ENCODE data around the gene HPCAL4. TPM values are rescaled to one million over a fixed set of nuclear protein-coding genes. Genes with fewer than 3 reads are reported as not detected.

Gene HPCAL4
- total and polyA plus RNA-seq, 2 donors from 2014 or later = 3.9 to 5.2 TPM

DNA sequence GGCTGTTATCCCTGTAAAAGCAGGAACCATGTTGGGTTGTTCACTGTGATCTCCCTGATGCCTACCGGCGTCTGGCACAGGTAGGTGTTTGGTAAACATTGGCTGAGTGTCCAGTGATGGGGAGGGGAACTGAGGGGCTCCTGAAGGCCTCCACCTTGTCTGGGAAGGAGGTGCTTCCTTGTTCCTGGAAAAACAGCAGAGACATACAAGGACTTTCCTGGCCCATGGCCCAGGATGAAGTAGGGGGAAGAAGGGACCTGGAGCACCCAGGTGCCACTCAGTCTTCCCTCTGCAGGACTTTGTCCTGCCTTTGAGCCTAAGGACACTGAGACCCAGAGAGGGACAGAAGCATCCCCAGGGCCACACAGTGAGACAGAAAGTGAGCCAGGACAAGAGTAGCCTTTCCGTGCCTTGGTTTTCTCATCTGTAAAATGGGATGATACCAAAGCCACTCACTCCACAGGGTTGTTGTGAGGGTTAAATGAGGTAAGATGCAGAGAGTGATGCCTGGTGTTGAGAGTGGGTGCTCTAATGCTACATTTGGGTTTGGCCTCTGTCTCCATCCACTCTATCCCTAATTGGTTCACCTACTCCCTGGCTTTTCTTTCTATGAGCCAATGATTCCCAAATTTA, 45.7 kb downstream of the HPCAL4 start:
- H3K9ac ChIP-seq (ENCODE audit: low read length in 3 of 3) = no peak overlapping the region
- DNase-seq (no peak), FAIRE-seq (no peak)
- peaks cover 0 to 9% (median 0%) of the 10 kb centered on the region in 3 donors for H3K4me1 ChIP-seq (ENCODE audit: control insufficient read depth in 2 of 3, insufficient read depth in 2 of 3, low read depth in 1 of 3, low read length in 3 of 3)
- intact Hi-C loops (cut with DNase I) = no loop called here
- no peaks in the 10 kb centered on the region for H3K36me3 ChIP-seq (ENCODE audit: control insufficient read depth in 2 of 3, insufficient read depth in 3 of 3, low read length in 3 of 3)
- H3K27ac ChIP-seq (ENCODE audit: low read depth in 2 of 2, low read length in 2 of 2) = peak overlapping the region in 1 of 2 donors; percentile 21
- no peak overlapping the region for H3K4me3 ChIP-seq (ENCODE audit: low read length in 3 of 3)
- H3K9me3 ChIP-seq (ENCODE audit: control insufficient read depth in 2 of 3, insufficient read depth in 1 of 3, low read length in 3 of 3) = no peaks in the 10 kb centered on the region
- no peaks in the 10 kb centered on the region for H3K27me3 ChIP-seq (ENCODE audit: control insufficient read depth, insufficient read depth, low read length)
- TF ChIP-seq, protein P1, sequence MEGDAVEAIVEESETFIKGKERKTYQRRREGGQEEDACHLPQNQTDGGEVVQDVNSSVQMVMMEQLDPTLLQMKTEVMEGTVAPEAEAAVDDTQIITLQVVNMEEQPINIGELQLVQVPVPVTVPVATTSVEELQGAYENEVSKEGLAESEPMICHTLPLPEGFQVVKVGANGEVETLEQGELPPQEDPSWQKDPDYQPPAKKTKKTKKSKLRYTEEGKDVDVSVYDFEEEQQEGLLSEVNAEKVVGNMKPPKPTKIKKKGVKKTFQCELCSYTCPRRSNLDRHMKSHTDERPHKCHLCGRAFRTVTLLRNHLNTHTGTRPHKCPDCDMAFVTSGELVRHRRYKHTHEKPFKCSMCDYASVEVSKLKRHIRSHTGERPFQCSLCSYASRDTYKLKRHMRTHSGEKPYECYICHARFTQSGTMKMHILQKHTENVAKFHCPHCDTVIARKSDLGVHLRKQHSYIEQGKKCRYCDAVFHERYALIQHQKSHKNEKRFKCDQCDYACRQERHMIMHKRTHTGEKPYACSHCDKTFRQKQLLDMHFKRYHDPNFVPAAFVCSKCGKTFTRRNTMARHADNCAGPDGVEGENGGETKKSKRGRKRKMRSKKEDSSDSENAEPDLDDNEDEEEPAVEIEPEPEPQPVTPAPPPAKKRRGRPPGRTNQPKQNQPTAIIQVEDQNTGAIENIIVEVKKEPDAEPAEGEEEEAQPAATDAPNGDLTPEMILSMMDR (IDR thresholded peaks at IDR 0.05; ENCODE audit: borderline replicate concordance, extremely low read depth, insufficient read depth) = no peak

DNA sequence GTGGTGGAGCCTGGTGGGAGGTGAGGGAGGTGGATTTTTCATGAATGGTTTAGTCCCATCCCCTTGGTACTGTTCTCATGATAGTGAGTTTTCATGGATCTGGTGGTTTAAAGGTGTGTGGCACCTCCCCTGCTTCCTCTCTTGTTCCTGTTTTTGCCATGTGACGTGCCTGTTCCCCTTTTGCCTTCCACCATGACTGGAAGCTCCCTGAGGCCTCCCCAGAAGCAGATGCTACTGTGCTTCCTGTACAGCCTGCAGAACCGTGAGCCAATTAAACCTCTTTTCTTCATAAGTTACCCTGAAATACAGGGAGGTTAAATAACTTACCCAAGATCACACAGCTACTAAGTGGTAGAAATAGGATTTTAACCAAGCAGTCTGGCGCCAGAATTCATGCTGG, 47.5 kb downstream of the HPCAL4 start:
- intact Hi-C loops (cut with DNase I) = no loop called here
- H3K27me3 ChIP-seq (ENCODE audit: control insufficient read depth, insufficient read depth, low read length) = no peaks in the 10 kb centered on the region
- TF ChIP-seq, protein P1 (IDR thresholded peaks at IDR 0.05; ENCODE audit: borderline replicate concordance, extremely low read depth, insufficient read depth) = no peak
- H3K27ac ChIP-seq (ENCODE audit: low read depth in 2 of 2, low read length in 2 of 2) = no peak overlapping the region
- DNase-seq = no peak
- no peaks in the 10 kb centered on the region for H3K9me3 ChIP-seq (ENCODE audit: control insufficient read depth in 2 of 3, insufficient read depth in 1 of 3, low read length in 3 of 3)
- peaks cover 0 to 9% (median 0%) of the 10 kb centered on the region in 3 donors for H3K4me1 ChIP-seq (ENCODE audit: control insufficient read depth in 2 of 3, insufficient read depth in 2 of 3, low read depth in 1 of 3, low read length in 3 of 3)
- FAIRE-seq = no peak
- H3K4me3 ChIP-seq (ENCODE audit: low read length in 3 of 3) = no peak overlapping the region
- H3K9ac ChIP-seq (ENCODE audit: low read length in 3 of 3) = no peak overlapping the region
- H3K36me3 ChIP-seq (ENCODE audit: control insufficient read depth in 2 of 3, insufficient read depth in 3 of 3, low read length in 3 of 3) = no peaks in the 10 kb centered on the region

DNA sequence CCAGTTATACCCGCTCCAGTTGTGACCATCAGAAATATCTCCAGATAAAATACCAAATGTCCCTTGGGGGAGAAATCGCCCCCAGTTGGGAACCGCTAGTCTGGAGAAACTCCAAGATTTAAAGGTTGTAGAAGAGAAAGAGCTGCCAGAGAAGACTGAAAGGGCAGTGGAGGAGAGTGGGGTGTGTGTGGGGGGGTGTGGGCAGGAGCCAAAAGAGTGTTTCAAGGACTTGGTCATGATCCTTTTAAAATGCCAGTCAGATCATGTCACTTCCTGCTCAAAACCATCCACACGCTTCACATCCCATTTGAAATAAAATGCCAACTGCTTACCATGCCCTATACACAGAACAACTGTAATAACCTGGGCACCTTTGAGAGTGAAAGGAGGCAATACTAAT, 48.4 kb downstream of the HPCAL4 start:
- Histone ChIP-seq H3K27me3 (ENCODE audit: control insufficient read depth, insufficient read depth, low read length) (no peaks in the 10 kb centered on the region), H3K36me3 (ENCODE audit: control insufficient read depth in 2 of 3, insufficient read depth in 3 of 3, low read length in 3 of 3) (no peaks in the 10 kb centered on the region), H3K27ac (ENCODE audit: low read depth in 2 of 2, low read length in 2 of 2) (no peak overlapping the region), H3K4me1 (ENCODE audit: control insufficient read depth in 2 of 3, insufficient read depth in 2 of 3, low read depth in 1 of 3, low read length in 3 of 3) (peaks cover 0 to 9% (median 0%) of the 10 kb centered on the region in 3 donors), H3K9ac (ENCODE audit: low read length in 3 of 3) (no peak overlapping the region), H3K9me3 (ENCODE audit: control insufficient read depth in 2 of 3, insufficient read depth in 1 of 3, low read length in 3 of 3) (no peaks in the 10 kb centered on the region), H3K4me3 (ENCODE audit: low read length in 3 of 3) (no peak overlapping the region)
- DNase-seq (no peak), FAIRE-seq (no peak)
- TF ChIP-seq, protein P1 (IDR thresholded peaks at IDR 0.05; ENCODE audit: borderline replicate concordance, extremely low read depth, insufficient read depth) = no peak
- intact Hi-C loops (cut with DNase I) = no loop called here

DNA sequence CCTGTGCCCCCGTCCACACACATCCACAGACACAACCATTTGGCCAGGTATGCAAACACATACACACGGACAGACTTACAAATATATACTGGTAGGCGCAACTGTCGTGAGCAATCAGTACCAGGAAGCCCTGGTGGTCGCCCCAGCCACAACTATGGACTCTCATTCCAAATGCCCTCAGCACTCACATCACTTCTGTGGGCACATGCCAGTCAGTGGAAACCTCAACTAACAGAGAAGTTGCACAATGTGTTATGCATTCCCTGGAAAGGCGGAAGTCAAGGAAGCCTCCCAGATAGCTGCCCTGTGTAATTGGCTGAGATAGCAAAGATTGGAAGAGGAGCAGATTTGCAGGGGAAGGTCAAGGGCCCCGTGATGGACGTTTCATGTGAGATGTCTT, 50.4 kb downstream of the HPCAL4 start:
- no peak overlapping the region for H3K27ac ChIP-seq (ENCODE audit: low read depth in 2 of 2, low read length in 2 of 2)
- DNase-seq (no peak), FAIRE-seq (no peak)
- no peak overlapping the region for H3K4me3 ChIP-seq (ENCODE audit: low read length in 3 of 3)
- H3K9ac ChIP-seq (ENCODE audit: low read length in 3 of 3) = no peak overlapping the region
- TF ChIP-seq, protein P1 (IDR thresholded peaks at IDR 0.05; ENCODE audit: borderline replicate concordance, extremely low read depth, insufficient read depth) = no peak
- H3K36me3 ChIP-seq (ENCODE audit: control insufficient read depth in 2 of 3, insufficient read depth in 3 of 3, low read length in 3 of 3) = no peaks in the 10 kb centered on the region
- H3K9me3 ChIP-seq (ENCODE audit: control insufficient read depth in 2 of 3, insufficient read depth in 1 of 3, low read length in 3 of 3) = no peaks in the 10 kb centered on the region
- peaks cover 0 to 3% (median 0%) of the 10 kb centered on the region in 3 donors for H3K4me1 ChIP-seq (ENCODE audit: control insufficient read depth in 2 of 3, insufficient read depth in 2 of 3, low read depth in 1 of 3, low read length in 3 of 3)
- H3K27me3 ChIP-seq (ENCODE audit: control insufficient read depth, insufficient read depth, low read length) = no peaks in the 10 kb centered on the region
- intact Hi-C loops (cut with DNase I) = no loop called here
